Nephron (organoid): ENCODE data around the gene CCN5.

Experiments used
- H3K27ac Mint-ChIP-seq, 3 experiments: 2 replicates each; pipeline ENCODE4 v1.8.0; 2020; ENCODE audit warnings: mixed read lengths in 3 of 3, mild to moderate bottlenecking in 2 of 3, moderate library complexity in 1 of 3
- H3K27me3 Mint-ChIP-seq: 2 replicates; pipeline ENCODE4 v1.8.0; 2021; ENCODE audit warnings: low read depth, mild to moderate bottlenecking, moderate library complexity, mixed read lengths
- H3K36me3 Mint-ChIP-seq: 2 replicates; pipeline ENCODE4 v1.8.0; 2020; ENCODE audit warnings: low read depth, mixed read lengths
- H3K4me1 Mint-ChIP-seq: 2 replicates; pipeline ENCODE4 v1.8.0; 2020; ENCODE audit warnings: mixed read lengths
- H3K4me3 Mint-ChIP-seq, 3 experiments: 2 replicates each; pipeline ENCODE4 v1.8.0; 2020; ENCODE audit warnings: mild to moderate bottlenecking in 3 of 3, mixed read lengths in 3 of 3, moderate library complexity in 2 of 3
- H3K9me3 Mint-ChIP-seq: 2 replicates; pipeline ENCODE4 v1.8.0; 2020; ENCODE audit warnings: mixed read lengths
- TF ChIP-seq, protein P1 (sequence below), 3 experiments: fragments of 200-600 bp; sonication (generic); IDR thresholded peaks; one replicate each; pipeline ENCODE4 v1.5.0; 2021; ENCODE audit warnings: antibody characterized with exemption in 3 of 3; ENCODE audit not compliant: unreplicated experiment in 3 of 3

CCN5 gene

DNA sequence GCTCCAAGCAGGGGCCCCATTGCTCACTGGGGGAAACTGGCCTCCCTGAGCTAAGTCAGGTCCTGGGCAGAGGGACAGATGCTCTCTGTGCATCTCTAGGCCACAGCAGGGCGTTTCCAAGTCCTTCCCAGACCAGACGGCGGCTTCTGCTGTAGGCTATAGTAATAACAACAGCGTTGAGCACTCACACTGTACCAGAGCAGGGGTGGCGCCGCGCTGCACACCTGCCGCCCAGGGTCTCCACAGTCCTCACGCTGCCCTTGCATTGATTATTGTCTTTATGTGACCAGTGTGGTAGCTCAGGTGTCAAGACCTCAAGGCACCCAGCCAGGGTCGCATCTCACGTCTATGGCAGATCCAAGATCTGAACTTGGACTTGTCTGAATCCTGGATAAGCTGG, 14.9 kb upstream of the CCN5 start:
- TF ChIP-seq, protein P1, sequence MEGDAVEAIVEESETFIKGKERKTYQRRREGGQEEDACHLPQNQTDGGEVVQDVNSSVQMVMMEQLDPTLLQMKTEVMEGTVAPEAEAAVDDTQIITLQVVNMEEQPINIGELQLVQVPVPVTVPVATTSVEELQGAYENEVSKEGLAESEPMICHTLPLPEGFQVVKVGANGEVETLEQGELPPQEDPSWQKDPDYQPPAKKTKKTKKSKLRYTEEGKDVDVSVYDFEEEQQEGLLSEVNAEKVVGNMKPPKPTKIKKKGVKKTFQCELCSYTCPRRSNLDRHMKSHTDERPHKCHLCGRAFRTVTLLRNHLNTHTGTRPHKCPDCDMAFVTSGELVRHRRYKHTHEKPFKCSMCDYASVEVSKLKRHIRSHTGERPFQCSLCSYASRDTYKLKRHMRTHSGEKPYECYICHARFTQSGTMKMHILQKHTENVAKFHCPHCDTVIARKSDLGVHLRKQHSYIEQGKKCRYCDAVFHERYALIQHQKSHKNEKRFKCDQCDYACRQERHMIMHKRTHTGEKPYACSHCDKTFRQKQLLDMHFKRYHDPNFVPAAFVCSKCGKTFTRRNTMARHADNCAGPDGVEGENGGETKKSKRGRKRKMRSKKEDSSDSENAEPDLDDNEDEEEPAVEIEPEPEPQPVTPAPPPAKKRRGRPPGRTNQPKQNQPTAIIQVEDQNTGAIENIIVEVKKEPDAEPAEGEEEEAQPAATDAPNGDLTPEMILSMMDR (IDR thresholded peaks at IDR 0.05; ENCODE audit: unreplicated experiment in 3 of 3): no peak
- Mint-ChIP-seq H3K27me3 (peaks cover 5% of the 10 kb centered on the region), H3K4me1 (peaks cover 18% of the 10 kb centered on the region), H3K9me3 (no peaks in the 10 kb centered on the region), H3K27ac (no peak overlapping the region), H3K36me3 (no peaks in the 10 kb centered on the region), H3K4me3 (no peak overlapping the region)

DNA sequence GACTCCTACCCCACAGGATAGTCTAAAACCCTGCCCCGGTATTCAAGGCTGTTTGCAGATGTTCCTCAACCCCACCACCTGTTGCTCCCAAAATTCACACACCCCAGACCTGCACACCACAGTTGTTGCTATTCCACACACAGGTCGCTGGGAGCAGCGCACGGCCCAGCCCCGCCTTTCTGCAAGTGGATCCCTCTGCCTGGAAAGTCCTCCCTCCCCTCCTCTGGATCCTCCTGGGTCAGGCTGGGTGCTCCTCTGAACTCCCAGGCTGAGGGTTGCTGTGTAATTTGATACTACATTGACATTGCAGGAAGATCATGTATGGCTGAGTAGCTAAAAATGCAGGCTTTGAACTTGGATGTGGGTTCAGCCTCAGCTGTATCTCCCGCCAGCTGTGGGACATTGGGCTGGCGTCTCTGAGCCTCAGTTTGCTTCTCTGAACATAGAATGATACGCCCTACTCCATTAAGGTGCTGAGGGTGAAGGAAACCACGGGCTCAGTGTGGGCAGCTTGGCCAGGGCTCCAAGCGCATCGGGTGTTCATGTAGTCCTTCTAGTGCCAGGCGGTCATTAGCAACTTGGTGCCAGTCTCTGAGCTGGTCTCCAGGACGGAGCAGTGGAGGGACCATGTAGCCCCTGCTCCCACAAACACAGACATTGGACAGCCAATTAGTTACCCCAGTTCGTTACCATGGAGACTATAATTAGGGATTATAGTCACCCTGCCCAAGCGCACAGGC, 13.9 kb upstream of the CCN5 start:
- Mint-ChIP-seq H3K27me3 (peaks cover 5% of the 10 kb centered on the region), H3K4me3 (peak overlapping the region in 1 of 3 experiments; percentile 2), H3K9me3 (no peaks in the 10 kb centered on the region), H3K27ac (peak overlapping the region; percentile 22 to 48 (median 34)), H3K4me1 (peaks cover 22% of the 10 kb centered on the region), H3K36me3 (no peaks in the 10 kb centered on the region)
- TF ChIP-seq, protein P1 (IDR thresholded peaks at IDR 0.05; ENCODE audit: unreplicated experiment in 3 of 3): no peak

DNA sequence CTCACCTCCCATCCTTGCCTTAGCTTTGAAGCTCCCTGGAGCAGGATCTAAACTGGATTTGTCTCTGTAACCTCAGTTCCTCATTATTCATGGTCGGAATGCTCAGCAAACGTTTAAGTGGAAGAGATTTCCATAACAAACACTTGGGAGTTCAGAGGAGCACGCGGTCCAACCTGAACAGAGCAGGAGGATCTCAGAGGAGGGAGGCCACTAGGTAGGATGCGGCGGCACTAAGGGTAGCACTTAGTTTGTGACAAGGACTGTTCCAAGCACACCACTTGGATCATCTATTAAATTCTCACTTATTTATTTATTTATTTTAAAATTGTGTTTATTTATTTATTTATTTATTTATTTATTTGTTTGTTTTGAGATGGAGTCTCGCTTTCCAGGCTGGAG, 13.3 kb upstream of the CCN5 start:
- Mint-ChIP-seq H3K4me3 (no peak overlapping the region), H3K27me3 (peaks cover 5% of the 10 kb centered on the region), H3K4me1 (peaks cover 26% of the 10 kb centered on the region), H3K36me3 (no peaks in the 10 kb centered on the region), H3K27ac (peak overlapping the region in 1 of 3 experiments; percentile 34), H3K9me3 (no peaks in the 10 kb centered on the region)
- TF ChIP-seq, protein P1 (IDR thresholded peaks at IDR 0.05; ENCODE audit: unreplicated experiment in 3 of 3): no peak

DNA sequence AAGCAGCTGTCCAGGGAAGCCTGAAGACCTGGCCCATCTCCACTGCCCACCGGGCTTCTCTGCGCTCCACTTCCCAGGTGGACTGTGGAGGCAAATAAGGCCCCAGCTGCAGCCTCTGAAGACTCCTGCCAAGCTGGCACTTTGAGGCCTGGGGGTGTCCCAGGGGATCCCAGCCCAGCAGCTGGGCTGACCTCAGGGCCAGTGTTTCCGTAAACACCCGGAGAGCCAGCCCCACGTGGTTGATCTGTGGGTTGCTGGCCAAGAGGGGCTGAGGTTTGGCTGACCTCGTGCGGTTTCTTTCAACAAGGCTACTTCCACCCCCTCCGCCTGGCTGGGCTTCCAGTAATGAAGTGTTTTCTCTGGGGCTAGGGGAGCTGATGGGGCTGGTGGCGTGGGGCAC, 12.4 kb upstream of the CCN5 start:
- no peaks in the 10 kb centered on the region for H3K9me3 Mint-ChIP-seq
- peaks cover 26% of the 10 kb centered on the region for H3K4me1 Mint-ChIP-seq
- no peaks in the 10 kb centered on the region for H3K36me3 Mint-ChIP-seq
- TF ChIP-seq, protein P1 (IDR thresholded peaks at IDR 0.05; ENCODE audit: unreplicated experiment in 3 of 3): no peak
- no peak overlapping the region for H3K27ac Mint-ChIP-seq
- H3K27me3 Mint-ChIP-seq: peaks cover 5% of the 10 kb centered on the region
- H3K4me3 Mint-ChIP-seq: no peak overlapping the region

DNA sequence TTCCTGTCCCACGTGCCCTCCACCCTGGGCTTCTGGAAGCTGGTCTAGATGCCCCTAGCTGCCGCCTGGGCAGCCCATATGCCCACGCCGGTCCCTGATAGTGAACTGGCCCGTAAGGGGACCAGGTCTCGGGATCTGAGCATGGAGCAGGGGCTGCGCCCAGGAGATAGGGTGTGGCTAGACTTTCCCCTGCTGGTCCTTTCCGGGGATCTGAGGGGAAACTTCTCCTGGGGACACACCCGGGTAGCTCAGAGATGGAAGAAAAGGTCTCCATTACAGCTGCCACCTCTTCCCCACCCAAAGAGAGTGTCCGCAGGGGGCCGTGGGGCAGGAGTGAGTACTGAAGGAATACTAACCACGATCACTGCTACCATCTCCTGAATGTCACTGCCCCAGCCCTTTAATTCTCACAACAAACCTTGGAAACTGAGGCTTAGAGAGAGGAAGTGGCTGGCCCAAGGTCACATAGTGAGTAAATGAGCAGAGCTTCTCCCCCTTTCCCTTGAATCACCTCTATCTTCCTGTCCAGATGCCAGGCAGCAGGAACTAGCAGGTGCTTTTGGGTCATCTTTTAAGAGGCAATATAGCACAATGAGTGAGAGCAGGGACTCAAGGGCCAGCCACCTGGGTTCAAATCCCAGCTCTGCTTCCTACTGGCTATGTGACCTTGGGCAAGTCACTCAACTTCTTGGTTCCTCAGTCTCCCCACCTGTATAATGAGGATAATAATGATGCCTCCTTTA, 11.8 kb upstream of the CCN5 start:
- Mint-ChIP-seq H3K4me3 (no peak overlapping the region), H3K9me3 (no peaks in the 10 kb centered on the region), H3K27me3 (peaks cover 5% of the 10 kb centered on the region), H3K4me1 (peaks cover 26% of the 10 kb centered on the region), H3K27ac (no peak overlapping the region), H3K36me3 (no peaks in the 10 kb centered on the region)
- TF ChIP-seq, protein P1 (IDR thresholded peaks at IDR 0.05; ENCODE audit: unreplicated experiment in 3 of 3): no peak
